GM06990 (cell line): ENCODE data around the gene APBA2.

Source experiments
- DNase-seq: peaks from one replicate; pipeline ENCODE4 v3.0.0-alpha.2; 2011; ENCODE audit not compliant: insufficient read length; ENCODE audit errors: extremely low read depth
- H3K27me3 ChIP-seq: replicated peaks from 2 replicates; pipeline ENCODE4 v1.6.0; 2011; ENCODE audit warnings: low read length; ENCODE audit not compliant: control insufficient read depth, insufficient read depth
- H3K36me3 ChIP-seq: 2 replicates; pipeline ENCODE4 v1.5.1; 2011; ENCODE audit warnings: low read length; ENCODE audit not compliant: control insufficient read depth, insufficient read depth
- H3K4me3 ChIP-seq: replicated peaks from 2 replicates; pipeline ENCODE4 v1.5.1; 2011; ENCODE audit warnings: low read depth, mild to moderate bottlenecking, control low read depth, low read length
- TF ChIP-seq, protein P1 (sequence below): IDR thresholded peaks from 2 replicates; pipeline ENCODE4 v1.5.1; 2011; ENCODE audit warnings: low read length, control low read depth, mild to moderate bottlenecking, inconsistent platforms; ENCODE audit not compliant: insufficient read depth, poor library complexity, severe bottlenecking

The APBA2 gene

DNA sequence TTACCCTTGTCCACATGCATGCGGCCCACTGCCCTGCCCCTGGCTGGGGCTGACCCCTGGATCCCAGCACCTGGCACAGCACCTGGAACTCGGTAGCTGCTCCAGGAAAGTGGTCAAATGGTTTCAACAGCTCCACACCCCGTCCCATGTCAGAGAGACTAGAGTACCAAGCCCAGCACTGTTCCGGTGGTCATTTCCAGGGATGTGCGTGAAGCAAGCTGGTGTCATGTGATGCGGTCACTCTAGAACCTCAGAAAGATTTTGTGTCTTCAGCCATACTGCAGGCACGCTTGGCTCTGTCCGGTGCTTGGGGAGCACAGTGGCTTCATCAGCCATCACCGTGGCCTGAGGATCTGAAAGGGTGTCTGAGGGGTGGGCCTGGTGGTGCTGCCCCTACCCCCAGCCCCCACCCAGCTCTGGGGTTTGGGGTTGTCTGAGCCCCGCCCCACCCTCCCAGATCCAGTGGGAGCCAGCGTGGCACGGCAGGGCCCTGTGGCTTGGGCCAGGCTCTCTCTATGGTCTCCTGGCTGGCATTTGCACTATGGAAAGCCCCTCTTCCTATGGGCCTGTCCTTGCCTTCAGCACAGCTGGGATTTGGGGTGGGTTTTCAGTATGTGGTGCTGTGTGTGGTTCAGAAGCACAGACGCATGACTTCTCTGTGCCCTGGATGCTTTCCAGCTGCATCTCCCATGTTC lies 15.3 kb downstream of the APBA2 start:
- TF ChIP-seq, protein P1, sequence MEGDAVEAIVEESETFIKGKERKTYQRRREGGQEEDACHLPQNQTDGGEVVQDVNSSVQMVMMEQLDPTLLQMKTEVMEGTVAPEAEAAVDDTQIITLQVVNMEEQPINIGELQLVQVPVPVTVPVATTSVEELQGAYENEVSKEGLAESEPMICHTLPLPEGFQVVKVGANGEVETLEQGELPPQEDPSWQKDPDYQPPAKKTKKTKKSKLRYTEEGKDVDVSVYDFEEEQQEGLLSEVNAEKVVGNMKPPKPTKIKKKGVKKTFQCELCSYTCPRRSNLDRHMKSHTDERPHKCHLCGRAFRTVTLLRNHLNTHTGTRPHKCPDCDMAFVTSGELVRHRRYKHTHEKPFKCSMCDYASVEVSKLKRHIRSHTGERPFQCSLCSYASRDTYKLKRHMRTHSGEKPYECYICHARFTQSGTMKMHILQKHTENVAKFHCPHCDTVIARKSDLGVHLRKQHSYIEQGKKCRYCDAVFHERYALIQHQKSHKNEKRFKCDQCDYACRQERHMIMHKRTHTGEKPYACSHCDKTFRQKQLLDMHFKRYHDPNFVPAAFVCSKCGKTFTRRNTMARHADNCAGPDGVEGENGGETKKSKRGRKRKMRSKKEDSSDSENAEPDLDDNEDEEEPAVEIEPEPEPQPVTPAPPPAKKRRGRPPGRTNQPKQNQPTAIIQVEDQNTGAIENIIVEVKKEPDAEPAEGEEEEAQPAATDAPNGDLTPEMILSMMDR, result no peak
- no peak for DNase-seq
- H3K27me3 ChIP-seq, result no peaks in the 10 kb centered on the region; the same call in 1 of the 2 replicates

DNA sequence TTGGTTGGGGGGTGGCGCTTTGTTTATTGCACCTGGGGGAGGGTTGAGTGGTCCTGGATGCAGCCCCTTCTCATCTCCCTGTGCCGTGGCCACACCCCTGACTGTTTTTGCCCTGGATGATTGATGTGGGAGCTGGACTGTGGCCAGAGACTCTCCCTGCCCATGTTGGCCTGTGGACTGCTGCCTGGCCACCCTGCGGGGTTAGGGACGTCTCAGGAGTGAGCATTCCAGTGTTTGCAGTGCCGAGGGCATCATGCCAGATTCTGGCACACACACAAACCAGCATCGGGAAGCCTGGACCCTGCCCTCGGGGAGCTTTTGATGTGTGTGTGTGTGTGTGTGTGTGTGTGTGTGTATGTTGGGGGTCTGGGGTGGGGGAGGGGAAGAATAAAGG lies 15.8 kb downstream of the APBA2 start:
- Histone ChIP-seq H3K36me3 (no peaks in the 10 kb centered on the region), H3K4me3 (no peak overlapping the region), H3K27me3 (no peaks in the 10 kb centered on the region; the same call in 1 of the 2 replicates)
- no peak for DNase-seq
- TF ChIP-seq, protein P1, result no peak

More for the DNA sequence above, 15.3 kb downstream of the APBA2 start:
- H3K36me3 ChIP-seq, result no peaks in the 10 kb centered on the region
- no peak overlapping the region for H3K4me3 ChIP-seq

DNA sequence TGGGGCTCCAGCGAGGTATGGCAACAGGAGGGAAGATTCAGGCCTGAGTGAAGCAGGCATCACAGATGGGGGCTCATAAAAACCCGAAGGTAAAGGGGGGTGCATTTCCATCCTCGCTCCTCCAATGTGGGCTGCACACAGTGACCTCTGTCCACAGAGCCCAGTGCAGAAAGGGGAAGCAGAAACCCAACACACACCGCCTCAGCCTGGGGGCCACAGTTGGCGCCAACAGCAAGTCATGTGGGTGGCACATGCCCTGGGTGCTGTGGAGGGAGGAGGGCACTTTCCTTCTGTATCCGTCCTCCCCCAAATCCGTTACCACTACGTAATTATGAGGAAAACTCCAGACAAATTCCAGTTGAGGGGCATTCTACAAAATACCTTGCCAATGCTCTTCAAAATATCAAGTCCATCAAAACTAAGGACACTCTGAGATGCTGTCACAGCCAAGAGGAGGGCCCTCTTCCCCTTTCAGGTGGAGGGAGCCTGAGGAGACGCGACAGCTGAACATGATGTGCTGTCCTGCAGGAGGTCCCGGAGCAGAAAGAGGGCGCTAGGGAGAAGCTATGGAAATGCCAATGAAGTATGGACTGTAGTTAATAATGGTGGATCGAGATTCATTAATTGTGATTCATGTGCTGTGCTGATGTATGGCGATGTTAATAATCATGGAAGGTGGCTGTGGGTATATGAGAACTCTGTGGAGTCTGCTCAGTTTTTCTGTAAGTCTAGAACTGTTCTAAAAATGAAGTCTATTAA lies 16.4 kb downstream of the APBA2 start:
- Histone ChIP-seq H3K36me3 (no peaks in the 10 kb centered on the region), H3K4me3 (no peak overlapping the region), H3K27me3 (no peaks in the 10 kb centered on the region; the same call in 1 of the 2 replicates)
- TF ChIP-seq, protein P1, result peak; percentile 5
- no peak for DNase-seq

DNA sequence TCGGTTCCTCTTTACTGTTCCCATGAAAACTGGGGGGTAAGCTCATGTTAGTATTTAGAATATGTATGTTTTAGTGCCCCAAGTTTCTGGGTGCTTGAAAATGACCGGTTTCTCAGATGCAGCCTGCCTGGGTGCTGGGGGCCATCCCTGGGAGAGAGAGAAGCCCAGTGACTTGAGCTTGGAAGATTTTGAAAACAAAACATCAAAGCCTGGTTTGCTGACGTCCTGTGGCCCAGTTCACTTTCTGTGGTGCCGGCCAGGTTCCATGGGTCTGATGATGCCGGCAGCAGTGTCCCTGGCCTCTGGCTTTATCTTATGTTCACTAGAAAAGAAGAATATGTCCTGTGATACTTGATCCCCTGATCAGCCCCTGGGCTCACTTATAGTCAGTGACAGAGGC lies 17.1 kb downstream of the APBA2 start:
- DNase-seq, result no peak
- H3K36me3 ChIP-seq, result no peaks in the 10 kb centered on the region
- TF ChIP-seq, protein P1, result no peak
- H3K4me3 ChIP-seq, result no peak overlapping the region
- H3K27me3 ChIP-seq, result no peaks in the 10 kb centered on the region; the same call in 1 of the 2 replicates

DNA sequence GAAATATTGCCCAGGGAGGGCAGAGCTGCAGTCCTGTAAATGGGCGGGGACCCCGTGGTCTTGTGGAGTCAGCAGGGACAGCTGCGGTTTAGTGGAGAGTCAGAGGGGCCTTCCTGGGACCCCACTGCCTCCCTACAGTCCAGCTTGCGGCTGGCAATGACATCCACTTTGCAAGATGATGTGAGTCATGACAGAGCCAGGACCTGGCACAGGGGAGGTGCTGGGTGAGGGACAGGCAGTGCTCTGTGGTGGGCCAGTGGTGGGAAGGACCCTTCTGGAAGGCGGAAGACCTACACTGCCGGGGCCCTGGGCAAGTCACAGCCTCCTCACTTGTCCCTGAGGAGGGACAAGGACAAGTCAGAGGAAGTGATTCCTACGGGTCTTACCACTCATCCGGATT lies 17.8 kb downstream of the APBA2 start:
- H3K4me3 ChIP-seq, result no peak overlapping the region
- no peaks in the 10 kb centered on the region for H3K27me3 ChIP-seq
- H3K36me3 ChIP-seq, result no peaks in the 10 kb centered on the region
- DNase-seq, result no peak
- TF ChIP-seq, protein P1, result no peak
